ENCODE measurements around the gene CD28. TPM values are rescaled to one million over a fixed set of nuclear protein-coding genes. Genes with fewer than 3 reads are reported as not detected.

The CD28 gene
- total and polyA plus RNA-seq, 10 of the 15 experiments (the other 5 are each of a cell fraction or from before 2014, with no cell fraction given), result 0.03 to 0.23 (median 0.04) TPM; not detected in 7

DNA sequence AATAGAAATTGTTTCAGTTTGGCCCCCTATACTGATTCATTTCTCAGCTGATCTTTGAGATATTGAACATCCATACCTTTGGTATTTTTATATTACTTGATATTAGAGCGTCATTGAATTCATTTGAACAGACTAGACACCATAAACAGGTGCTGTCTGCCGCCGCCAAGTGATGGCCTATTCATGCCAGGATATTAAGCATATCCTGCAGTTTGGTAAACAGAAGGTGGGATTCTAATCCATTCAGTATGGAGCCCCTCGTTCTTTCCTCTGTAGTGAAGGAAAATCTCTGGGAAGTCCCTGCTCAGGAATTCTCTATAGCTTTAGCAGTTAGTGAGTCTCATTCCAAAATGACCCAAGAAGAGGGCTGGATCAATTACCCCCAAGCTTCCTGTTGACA lies 23.0 kb upstream of the CD28 start:
- ChIA-PET POLR2A (interaction anchor here (0.6 kb wide), 1 partner anchor 373 kb away, joined by 3 read pairs; no protein-coding TSS in a partner anchor), CTCF (no interaction called here), SMC1A (ENCODE audit: uncharacterized antibody, unreplicated experiment) (no interaction called here), RAD21 (ENCODE audit: unreplicated experiment) (no interaction called here)
- FAIRE-seq, result no peak
- Histone ChIP-seq H3K27me3 (replicated peaks in 1 of 2; ENCODE audit: control insufficient read depth in 2 of 2, insufficient read depth in 2 of 2, low read length in 1 of 2) (no peaks in the 10 kb centered on the region), H3K4me1 (ENCODE audit: control insufficient read depth, insufficient read depth, low read length) (peaks cover 1% of the 10 kb centered on the region; the same call in 1 of the 2 replicates), H3K9me3 (replicated peaks; ENCODE audit: control insufficient read depth, insufficient read depth, low read length) (no peaks in the 10 kb centered on the region), H3K4me2 (ENCODE audit: control insufficient read depth, insufficient read depth) (no peak overlapping the region), H4K20me1 (ENCODE audit: control insufficient read depth, insufficient read depth) (no peaks in the 10 kb centered on the region), H3K79me2 (ENCODE audit: control insufficient read depth, insufficient read depth, low read length) (no peaks in the 10 kb centered on the region), H3K4me3 (no peak overlapping the region), H3K9ac (ENCODE audit: control insufficient read depth, insufficient read depth, low read length) (no peak overlapping the region), H3K27ac (ENCODE audit: control insufficient read depth, insufficient read depth) (no peak overlapping the region), H2AFZ (ENCODE audit: control insufficient read depth, low read depth, low read length) (no peak overlapping the region), H3K36me3 (ENCODE audit: control insufficient read depth in 2 of 2, insufficient read depth in 2 of 2, low read length in 1 of 2) (no peaks in the 10 kb centered on the region)
- intact Hi-C loops (cut with micrococcal nuclease; ENCODE audit: unreplicated experiment), result no loop called here
- no TSS peak for BruUV-seq (replicated peaks)
- WGBS (ENCODE audit: insufficient coverage, insufficient replicate concordance, low lambda C conversion rate, missing lambda C conversion rate), result 61% methylated on average over 4 of the region's 4 CpGs
- in situ Hi-C loops (cut with MboI), result no loop called here
- DNase-seq (ENCODE audit: low read depth, low spot score), result no peak
- ATAC-seq, result no peak
- TF ChIP-seq BRCA1 (IDR thresholded peaks at IDR 0.05; ENCODE audit: low read depth, low read length) (no peak), ZNF207 (IDR thresholded peaks at IDR 0.05; ENCODE audit: borderline replicate concordance) (no peak), SRF (IDR thresholded peaks at IDR 0.05; ENCODE audit: low read depth in 2 of 2, low read length in 2 of 2) (no peak), RAD21 (IDR thresholded peaks at IDR 0.05; ENCODE audit: insufficient read depth, low read depth, low read length) (no peak), SMAD1 (IDR thresholded peaks at IDR 0.05; ENCODE audit: low read depth, partially characterized antibody) (no peak), HCFC1 (IDR thresholded peaks at IDR 0.05; ENCODE audit: low read length) (no peak), CREM (IDR thresholded peaks at IDR 0.05; ENCODE audit: low read depth) (no peak), PML (IDR thresholded peaks at IDR 0.05; ENCODE audit: low read length) (no peak), WRNIP1 (IDR thresholded peaks at IDR 0.05; ENCODE audit: borderline replicate concordance, low read depth, low read length) (no peak), ESRRA (IDR thresholded peaks at IDR 0.05; ENCODE audit: low read length) (no peak), DPF2 (IDR thresholded peaks at IDR 0.05) (no peak), CBX5 (IDR thresholded peaks at IDR 0.05; ENCODE audit: low read depth) (no peak)
- TF ChIP-seq, protein P1, sequence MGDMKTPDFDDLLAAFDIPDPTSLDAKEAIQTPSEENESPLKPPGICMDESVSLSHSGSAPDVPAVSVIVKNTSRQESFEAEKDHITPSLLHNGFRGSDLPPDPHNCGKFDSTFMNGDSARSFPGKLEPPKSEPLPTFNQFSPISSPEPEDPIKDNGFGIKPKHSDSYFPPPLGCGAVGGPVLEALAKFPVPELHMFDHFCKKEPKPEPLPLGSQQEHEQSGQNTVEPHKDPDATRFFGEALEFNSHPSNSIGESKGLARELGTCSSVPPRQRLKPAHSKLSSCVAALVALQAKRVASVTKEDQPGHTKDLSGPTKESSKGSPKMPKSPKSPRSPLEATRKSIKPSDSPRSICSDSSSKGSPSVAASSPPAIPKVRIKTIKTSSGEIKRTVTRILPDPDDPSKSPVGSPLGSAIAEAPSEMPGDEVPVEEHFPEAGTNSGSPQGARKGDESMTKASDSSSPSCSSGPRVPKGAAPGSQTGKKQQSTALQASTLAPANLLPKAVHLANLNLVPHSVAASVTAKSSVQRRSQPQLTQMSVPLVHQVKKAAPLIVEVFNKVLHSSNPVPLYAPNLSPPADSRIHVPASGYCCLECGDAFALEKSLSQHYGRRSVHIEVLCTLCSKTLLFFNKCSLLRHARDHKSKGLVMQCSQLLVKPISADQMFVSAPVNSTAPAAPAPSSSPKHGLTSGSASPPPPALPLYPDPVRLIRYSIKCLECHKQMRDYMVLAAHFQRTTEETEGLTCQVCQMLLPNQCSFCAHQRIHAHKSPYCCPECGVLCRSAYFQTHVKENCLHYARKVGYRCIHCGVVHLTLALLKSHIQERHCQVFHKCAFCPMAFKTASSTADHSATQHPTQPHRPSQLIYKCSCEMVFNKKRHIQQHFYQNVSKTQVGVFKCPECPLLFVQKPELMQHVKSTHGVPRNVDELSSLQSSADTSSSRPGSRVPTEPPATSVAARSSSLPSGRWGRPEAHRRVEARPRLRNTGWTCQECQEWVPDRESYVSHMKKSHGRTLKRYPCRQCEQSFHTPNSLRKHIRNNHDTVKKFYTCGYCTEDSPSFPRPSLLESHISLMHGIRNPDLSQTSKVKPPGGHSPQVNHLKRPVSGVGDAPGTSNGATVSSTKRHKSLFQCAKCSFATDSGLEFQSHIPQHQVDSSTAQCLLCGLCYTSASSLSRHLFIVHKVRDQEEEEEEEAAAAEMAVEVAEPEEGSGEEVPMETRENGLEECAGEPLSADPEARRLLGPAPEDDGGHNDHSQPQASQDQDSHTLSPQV (IDR thresholded peaks at IDR 0.05), result no peak
- TF ChIP-seq, protein P2, sequence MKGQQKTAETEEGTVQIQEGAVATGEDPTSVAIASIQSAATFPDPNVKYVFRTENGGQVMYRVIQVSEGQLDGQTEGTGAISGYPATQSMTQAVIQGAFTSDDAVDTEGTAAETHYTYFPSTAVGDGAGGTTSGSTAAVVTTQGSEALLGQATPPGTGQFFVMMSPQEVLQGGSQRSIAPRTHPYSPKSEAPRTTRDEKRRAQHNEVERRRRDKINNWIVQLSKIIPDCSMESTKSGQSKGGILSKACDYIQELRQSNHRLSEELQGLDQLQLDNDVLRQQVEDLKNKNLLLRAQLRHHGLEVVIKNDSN (IDR thresholded peaks at IDR 0.05; ENCODE audit: borderline replicate concordance, extremely low read length, insufficient read depth, low read depth, low read length), result no peak
- TF ChIP-seq, protein P3, sequence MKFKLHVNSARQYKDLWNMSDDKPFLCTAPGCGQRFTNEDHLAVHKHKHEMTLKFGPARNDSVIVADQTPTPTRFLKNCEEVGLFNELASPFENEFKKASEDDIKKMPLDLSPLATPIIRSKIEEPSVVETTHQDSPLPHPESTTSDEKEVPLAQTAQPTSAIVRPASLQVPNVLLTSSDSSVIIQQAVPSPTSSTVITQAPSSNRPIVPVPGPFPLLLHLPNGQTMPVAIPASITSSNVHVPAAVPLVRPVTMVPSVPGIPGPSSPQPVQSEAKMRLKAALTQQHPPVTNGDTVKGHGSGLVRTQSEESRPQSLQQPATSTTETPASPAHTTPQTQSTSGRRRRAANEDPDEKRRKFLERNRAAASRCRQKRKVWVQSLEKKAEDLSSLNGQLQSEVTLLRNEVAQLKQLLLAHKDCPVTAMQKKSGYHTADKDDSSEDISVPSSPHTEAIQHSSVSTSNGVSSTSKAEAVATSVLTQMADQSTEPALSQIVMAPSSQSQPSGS (IDR thresholded peaks at IDR 0.05; ENCODE audit: low read length), result no peak
- TF ChIP-seq, protein P4, sequence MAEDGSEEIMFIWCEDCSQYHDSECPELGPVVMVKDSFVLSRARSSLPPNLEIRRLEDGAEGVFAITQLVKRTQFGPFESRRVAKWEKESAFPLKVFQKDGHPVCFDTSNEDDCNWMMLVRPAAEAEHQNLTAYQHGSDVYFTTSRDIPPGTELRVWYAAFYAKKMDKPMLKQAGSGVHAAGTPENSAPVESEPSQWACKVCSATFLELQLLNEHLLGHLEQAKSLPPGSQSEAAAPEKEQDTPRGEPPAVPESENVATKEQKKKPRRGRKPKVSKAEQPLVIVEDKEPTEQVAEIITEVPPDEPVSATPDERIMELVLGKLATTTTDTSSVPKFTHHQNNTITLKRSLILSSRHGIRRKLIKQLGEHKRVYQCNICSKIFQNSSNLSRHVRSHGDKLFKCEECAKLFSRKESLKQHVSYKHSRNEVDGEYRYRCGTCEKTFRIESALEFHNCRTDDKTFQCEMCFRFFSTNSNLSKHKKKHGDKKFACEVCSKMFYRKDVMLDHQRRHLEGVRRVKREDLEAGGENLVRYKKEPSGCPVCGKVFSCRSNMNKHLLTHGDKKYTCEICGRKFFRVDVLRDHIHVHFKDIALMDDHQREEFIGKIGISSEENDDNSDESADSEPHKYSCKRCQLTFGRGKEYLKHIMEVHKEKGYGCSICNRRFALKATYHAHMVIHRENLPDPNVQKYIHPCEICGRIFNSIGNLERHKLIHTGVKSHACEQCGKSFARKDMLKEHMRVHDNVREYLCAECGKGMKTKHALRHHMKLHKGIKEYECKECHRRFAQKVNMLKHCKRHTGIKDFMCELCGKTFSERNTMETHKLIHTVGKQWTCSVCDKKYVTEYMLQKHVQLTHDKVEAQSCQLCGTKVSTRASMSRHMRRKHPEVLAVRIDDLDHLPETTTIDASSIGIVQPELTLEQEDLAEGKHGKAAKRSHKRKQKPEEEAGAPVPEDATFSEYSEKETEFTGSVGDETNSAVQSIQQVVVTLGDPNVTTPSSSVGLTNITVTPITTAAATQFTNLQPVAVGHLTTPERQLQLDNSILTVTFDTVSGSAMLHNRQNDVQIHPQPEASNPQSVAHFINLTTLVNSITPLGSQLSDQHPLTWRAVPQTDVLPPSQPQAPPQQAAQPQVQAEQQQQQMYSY (CRISPR knock-in tag; IDR thresholded peaks at IDR 0.05), result no peak

Data from GM12878 (cell line).